Loucy (cell line): ENCODE results near the gene ILF2.
"Not testable (repeated sequence)": the region's sequence is repeated elsewhere in the genome, so short reads cannot be mapped to it uniquely, and the experiment has no call there.

Source experiments
- H2AFZ ChIP-seq: fragments of 200-600 bp; sonication (generic); 2 replicates; pipeline ENCODE4 v1.6.0; 2016; ENCODE audit warnings: antibody characterized with exemption, mild to moderate bottlenecking, low read length, moderate library complexity
- H3F3A ChIP-seq: fragments of 200-600 bp; 2 replicates; pipeline ENCODE4 v1.6.0; 2016; ENCODE audit warnings: antibody characterized with exemption, low read depth, mild to moderate bottlenecking
- H3K27me3 ChIP-seq: fragments of 200-600 bp; sonication (generic); 2 replicates; pipeline ENCODE4 v1.6.1; 2014; ENCODE audit warnings: low read length, mild to moderate bottlenecking; ENCODE audit not compliant: insufficient read depth, poor library complexity, severe bottlenecking
- H3K36me3 ChIP-seq: fragments of 200-600 bp; sonication (generic); 2 replicates; pipeline ENCODE4 v1.6.1; 2016; ENCODE audit warnings: low read length; ENCODE audit not compliant: insufficient read depth
- H3K4me1 ChIP-seq: fragments of 200-600 bp; sonication (generic); 2 replicates; pipeline ENCODE4 v1.5.1; 2014; ENCODE audit warnings: low read length, mild to moderate bottlenecking; ENCODE audit not compliant: insufficient read depth, poor library complexity, severe bottlenecking
- H3K4me2 ChIP-seq: fragments of 200-600 bp; sonication (generic); 2 replicates; pipeline ENCODE4 v1.6.0; 2014; ENCODE audit warnings: antibody characterized with exemption, low read length, low read depth, mild to moderate bottlenecking; ENCODE audit not compliant: poor library complexity, severe bottlenecking
- H3K4me3 ChIP-seq: fragments of 200-600 bp; sonication (generic); 2 replicates; pipeline ENCODE4 v1.5.1; 2014; ENCODE audit warnings: low read length, mild to moderate bottlenecking, mixed read lengths; ENCODE audit not compliant: poor library complexity, severe bottlenecking
- H3K79me2 ChIP-seq: fragments of 200-600 bp; sonication (generic); 2 replicates; pipeline ENCODE4 v1.6.1; 2014; ENCODE audit warnings: low read length; ENCODE audit not compliant: insufficient read depth
- H3K9ac ChIP-seq: fragments of 200-600 bp; sonication (generic); 2 replicates; pipeline ENCODE4 v1.6.0; 2014; ENCODE audit warnings: mild to moderate bottlenecking, low read depth, low read length, moderate library complexity; ENCODE audit not compliant: poor library complexity, severe bottlenecking
- H3K9me2 ChIP-seq: fragments of 200-600 bp; sonication (generic); replicated peaks from 2 replicates; pipeline ENCODE4 v1.6.1; 2016; ENCODE audit warnings: low read depth, low read length, mixed read lengths
- H3K9me3 ChIP-seq: fragments of 200-600 bp; sonication (generic); 2 replicates; pipeline ENCODE4 v1.6.1; 2014; ENCODE audit warnings: mild to moderate bottlenecking, antibody characterized with exemption, low read length, low read depth; ENCODE audit not compliant: insufficient read depth
- H4K20me1 ChIP-seq: fragments of 200-600 bp; sonication (generic); 2 replicates; pipeline ENCODE4 v1.6.0; 2014; ENCODE audit warnings: antibody characterized with exemption, low read length, mild to moderate bottlenecking; ENCODE audit not compliant: insufficient read depth, poor library complexity, severe bottlenecking
- EZH2phosphoT487 ChIP-seq: fragments of 200-600 bp; IDR thresholded peaks from 2 replicates; pipeline ENCODE4 v1.6.1; 2018; ENCODE audit warnings: antibody characterized with exemption, mild to moderate bottlenecking, moderate library complexity, borderline replicate concordance
- TF ChIP-seq, protein P1 (sequence below): fragments of 200-600 bp; sonication (generic); conservative IDR thresholded peaks from 2 replicates; pipeline ENCODE4 v1.5.1; 2014; ENCODE audit warnings: mild to moderate bottlenecking, antibody characterized with exemption, low read length

The ILF2 gene

GRCh38 chr1:153669606-153670005 is 1.2 kb downstream of the ILF2 start:
- Histone ChIP-seq H3K9me3 (no peaks in the 10 kb centered on the region), H3K4me3 (peak overlapping the region; percentile 99), H3K4me1 (peaks cover 35% of the 10 kb centered on the region), H3K79me2 (peaks cover 62% of the 10 kb centered on the region), H3K27me3 (peaks cover 8% of the 10 kb centered on the region), H2AFZ (no peak overlapping the region), H3K9ac (peak overlapping the region; percentile 100), H3K9me2 (no peaks in the 10 kb centered on the region), H3K4me2 (peak overlapping the region; percentile 100), H4K20me1 (peaks cover 61% of the 10 kb centered on the region), H3K36me3 (peaks cover 47% of the 10 kb centered on the region), H3F3A (peaks cover 9% of the 10 kb centered on the region)
- TF ChIP-seq, protein P1, sequence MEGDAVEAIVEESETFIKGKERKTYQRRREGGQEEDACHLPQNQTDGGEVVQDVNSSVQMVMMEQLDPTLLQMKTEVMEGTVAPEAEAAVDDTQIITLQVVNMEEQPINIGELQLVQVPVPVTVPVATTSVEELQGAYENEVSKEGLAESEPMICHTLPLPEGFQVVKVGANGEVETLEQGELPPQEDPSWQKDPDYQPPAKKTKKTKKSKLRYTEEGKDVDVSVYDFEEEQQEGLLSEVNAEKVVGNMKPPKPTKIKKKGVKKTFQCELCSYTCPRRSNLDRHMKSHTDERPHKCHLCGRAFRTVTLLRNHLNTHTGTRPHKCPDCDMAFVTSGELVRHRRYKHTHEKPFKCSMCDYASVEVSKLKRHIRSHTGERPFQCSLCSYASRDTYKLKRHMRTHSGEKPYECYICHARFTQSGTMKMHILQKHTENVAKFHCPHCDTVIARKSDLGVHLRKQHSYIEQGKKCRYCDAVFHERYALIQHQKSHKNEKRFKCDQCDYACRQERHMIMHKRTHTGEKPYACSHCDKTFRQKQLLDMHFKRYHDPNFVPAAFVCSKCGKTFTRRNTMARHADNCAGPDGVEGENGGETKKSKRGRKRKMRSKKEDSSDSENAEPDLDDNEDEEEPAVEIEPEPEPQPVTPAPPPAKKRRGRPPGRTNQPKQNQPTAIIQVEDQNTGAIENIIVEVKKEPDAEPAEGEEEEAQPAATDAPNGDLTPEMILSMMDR = no peak
- TF ChIP-seq EZH2phosphoT487 = no peak

DNA sequence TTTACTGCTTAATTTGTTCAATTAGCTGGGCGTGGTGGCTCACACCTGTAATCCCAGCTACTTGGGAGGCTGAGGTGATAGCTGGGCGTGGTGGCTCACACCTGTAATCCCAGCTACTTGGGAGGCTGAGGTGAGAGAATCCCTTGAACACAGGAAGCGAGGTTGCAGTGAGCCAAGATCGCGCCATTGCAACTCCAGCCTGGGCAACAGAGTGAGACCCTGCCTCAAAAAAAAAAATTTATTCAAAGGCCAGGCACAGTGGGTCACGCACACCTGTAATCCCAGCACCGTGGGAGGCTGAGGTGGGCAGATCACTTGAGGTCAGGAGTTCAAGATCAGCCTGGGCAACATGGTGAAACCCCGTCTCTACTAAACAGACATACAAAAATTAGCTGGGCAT is 2.1 kb downstream of the ILF2 start:
- Histone ChIP-seq H3K9ac (peak overlapping the region; percentile 100), H3K4me3 (peak overlapping the region; percentile 99), H3K36me3 (peaks cover 57% of the 10 kb centered on the region), H3K79me2 (peaks cover 71% of the 10 kb centered on the region), H3K4me1 (peaks cover 35% of the 10 kb centered on the region), H4K20me1 (peaks cover 69% of the 10 kb centered on the region), H3K4me2 (peak overlapping the region; percentile 100)
- not testable (repeated sequence) for H2AFZ ChIP-seq, H3K27me3 ChIP-seq, H3K9me2 ChIP-seq, H3F3A ChIP-seq, H3K9me3 ChIP-seq

GRCh38 chr1:153667439-153667838 is 3.4 kb downstream of the ILF2 start:
- Histone ChIP-seq H2AFZ (no peak overlapping the region), H3K4me3 (peak overlapping the region; percentile 99), H3K9me3 (no peaks in the 10 kb centered on the region), H3K4me1 (peaks cover 35% of the 10 kb centered on the region), H3K9ac (peak overlapping the region; percentile 50), H3K9me2 (no peaks in the 10 kb centered on the region), H3K79me2 (peaks cover 82% of the 10 kb centered on the region), H3F3A (peaks cover 18% of the 10 kb centered on the region), H3K36me3 (peaks cover 69% of the 10 kb centered on the region), H3K27me3 (peaks cover 8% of the 10 kb centered on the region), H4K20me1 (peaks cover 80% of the 10 kb centered on the region), H3K4me2 (peak overlapping the region; percentile 100)
- TF ChIP-seq EZH2phosphoT487 = no peak
- TF ChIP-seq, protein P1 = no peak

DNA sequence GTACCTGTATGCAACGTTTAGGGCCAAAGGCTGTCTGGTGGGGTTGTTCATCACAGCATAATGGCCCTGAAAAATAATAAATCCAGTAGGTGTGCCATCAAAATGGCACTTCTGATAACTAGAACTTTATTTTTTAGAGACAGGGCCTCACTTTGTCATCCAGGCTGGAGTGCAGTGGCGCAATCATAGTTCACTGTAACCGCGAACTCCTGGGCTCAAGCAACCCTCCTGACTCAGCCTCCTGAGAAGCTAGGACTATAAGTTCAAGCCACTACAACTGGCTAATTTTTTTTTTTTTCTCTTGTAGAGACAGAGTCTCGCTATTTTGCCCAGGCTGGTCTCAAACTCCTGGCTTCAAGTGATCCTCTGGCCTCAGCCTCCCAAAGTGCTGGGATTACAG is 7.6 kb downstream of the ILF2 start:
- no peak overlapping the region for H2AFZ ChIP-seq
- H3K4me3 ChIP-seq = no peak overlapping the region
- H3K4me2 ChIP-seq = no peak overlapping the region
- TF ChIP-seq EZH2phosphoT487 = no peak
- TF ChIP-seq, protein P1 = no peak
- H3K9me2 ChIP-seq = no peaks in the 10 kb centered on the region
- peaks cover 80% of the 10 kb centered on the region for H3K79me2 ChIP-seq
- H3K27me3 ChIP-seq = no peaks in the 10 kb centered on the region
- peaks cover 76% of the 10 kb centered on the region for H4K20me1 ChIP-seq
- no peak overlapping the region for H3K9ac ChIP-seq
- H3F3A ChIP-seq = peaks cover 24% of the 10 kb centered on the region
- no peaks in the 10 kb centered on the region for H3K9me3 ChIP-seq
- peaks cover 74% of the 10 kb centered on the region for H3K36me3 ChIP-seq
- H3K4me1 ChIP-seq = peaks cover 19% of the 10 kb centered on the region
